GM12878 (cell line): ENCODE measurements around the gene MAP7. TPM values are rescaled to one million over a fixed set of nuclear protein-coding genes. Genes with fewer than 3 reads are reported as not detected.
A peak's percentile ranks its signal among the peaks of the same experiment; 100 is the strongest.

Experiments
- ATAC-seq: fragments of 200-7000 bp; cut with Tn5 transposase; 3 replicates; pipeline ENCODE4 v1.9.1; 2020; ENCODE audit warnings: mild to moderate bottlenecking, moderate library complexity
- Bru-seq: library from RNA; stranded (reverse); fragments of 400-500 nt; gene quantifications from one replicate; lab custom pipeline; 2021; lab: Mats Ljungman, UMichigan
- BruChase-seq, 2 experiments: library from RNA; stranded (reverse); fragments of 400-500 nt; gene quantifications; one replicate each; lab custom pipeline; 2021; lab: Mats Ljungman, UMichigan
- BruUV-seq: library from RNA; stranded (reverse); fragments of 400-500 nt; replicated peaks from 2 replicates; lab custom pipeline; 2021; lab: Mats Ljungman, UMichigan
- CTCF ChIA-PET: fragments of 300-600 bp; sonication (Branson Sonifier 250); formaldehyde crosslinking; extraction: SDS; loops from one replicate; lab custom pipeline; 2021; ENCODE audit warnings: inconsistent platforms; lab: Yijun Ruan, JAX
- POLR2A ChIA-PET: fragments of 350-600 bp; formaldehyde crosslinking; extraction: SDS; loops from one replicate; lab custom pipeline; 2021; ENCODE audit warnings: inconsistent platforms; lab: Charles Lee
- RAD21 ChIA-PET: fragments of 300-600 bp; sonication (Branson Sonifier 250); formaldehyde crosslinking; loops from one replicate; lab custom pipeline; 2023; ENCODE audit warnings: antibody characterized with exemption; ENCODE audit not compliant: unreplicated experiment; lab: Charles Lee
- SMC1A ChIA-PET: fragments of 300-600 bp; sonication (Branson Sonifier 250); formaldehyde crosslinking; loops from one replicate; lab custom pipeline; 2023; ENCODE audit not compliant: unreplicated experiment, uncharacterized antibody; lab: Charles Lee
- DNase-seq: peaks from one replicate; pipeline ENCODE4 v3.0.0-alpha.2; 2011; ENCODE audit warnings: low read depth, low spot score
- FAIRE-seq: peaks from 3 replicates; lab custom pipeline; 2011; peaks lifted over from hg19 to GRCh38; lab: Jason Lieb, UNC
- H2AFZ ChIP-seq: 2 replicates; pipeline ENCODE4 v1.6.0; 2011; ENCODE audit warnings: low read depth, low read length, control low read depth; ENCODE audit not compliant: control insufficient read depth
- H3K27ac ChIP-seq: 2 replicates; pipeline ENCODE4 v1.5.1; 2011; ENCODE audit warnings: control low read depth; ENCODE audit not compliant: control insufficient read depth, insufficient read depth
- H3K27me3 ChIP-seq, 2 experiments: replicated peaks in 1 of 2; 2 replicates each; pipeline versions ENCODE4 v1.6.0 to v1.6.1; 2011; ENCODE audit warnings: low read length in 1 of 2; ENCODE audit not compliant: control insufficient read depth in 2 of 2, insufficient read depth in 2 of 2
- H3K36me3 ChIP-seq, 2 experiments: 2 replicates each; pipeline ENCODE4 v1.5.1; 2011; ENCODE audit warnings: low read length in 1 of 2; ENCODE audit not compliant: control insufficient read depth in 2 of 2, insufficient read depth in 2 of 2
- H3K4me1 ChIP-seq: 2 replicates; pipeline ENCODE4 v1.6.1; 2011; ENCODE audit warnings: mild to moderate bottlenecking, low read length, moderate library complexity, mixed read lengths; ENCODE audit not compliant: control insufficient read depth, insufficient read depth
- H3K4me2 ChIP-seq: 2 replicates; pipeline ENCODE4 v1.6.0; 2011; ENCODE audit warnings: control low read depth; ENCODE audit not compliant: control insufficient read depth, insufficient read depth
- H3K4me3 ChIP-seq: fragments of 200-600 bp; sonication (generic); 2 replicates; pipeline ENCODE4 v1.5.1; 2016
- H3K79me2 ChIP-seq: 2 replicates; pipeline ENCODE4 v1.6.0; 2011; ENCODE audit warnings: low read length; ENCODE audit not compliant: control insufficient read depth, insufficient read depth
- H3K9ac ChIP-seq: 2 replicates; pipeline ENCODE4 v1.8.0; 2011; ENCODE audit warnings: low read length, control low read depth, mixed read lengths; ENCODE audit not compliant: control insufficient read depth, insufficient read depth
- H3K9me3 ChIP-seq: replicated peaks from 3 replicates; pipeline ENCODE4 v1.5.1; 2011; ENCODE audit warnings: mild to moderate bottlenecking, low read length; ENCODE audit not compliant: control insufficient read depth, insufficient read depth
- H4K20me1 ChIP-seq: 2 replicates; pipeline ENCODE4 v1.6.0; 2011; ENCODE audit not compliant: control insufficient read depth, insufficient read depth
- BACH1 ChIP-seq: fragments of 450-650 bp; IDR thresholded peaks from 2 replicates; pipeline ENCODE4 v1.6.1; 2017; ENCODE audit warnings: mild to moderate bottlenecking, borderline replicate concordance
- CBFB ChIP-seq: IDR thresholded peaks from 2 replicates; pipeline ENCODE4 v1.6.1; 2016; ENCODE audit warnings: antibody characterized with exemption, low read depth
- E4F1 ChIP-seq: fragments of 450-650 bp; IDR thresholded peaks from 2 replicates; pipeline ENCODE4 v1.6.1; 2018; ENCODE audit warnings: borderline replicate concordance, mild to moderate bottlenecking; ENCODE audit not compliant: partially characterized antibody
- GATAD2B ChIP-seq: fragments of 450-650 bp; conservative IDR thresholded peaks from 2 replicates; pipeline ENCODE4 v1.6.1; 2017; ENCODE audit warnings: low read depth, mild to moderate bottlenecking, moderate library complexity
- IKZF1 ChIP-seq: fragments of 450-650 bp; conservative IDR thresholded peaks from 2 replicates; pipeline ENCODE4 v1.6.1; 2017; ENCODE audit warnings: antibody characterized with exemption, mild to moderate bottlenecking
- MTA2 ChIP-seq: fragments of 450-650 bp; IDR thresholded peaks from 2 replicates; pipeline ENCODE4 v1.6.1; 2016; ENCODE audit warnings: low read depth, mild to moderate bottlenecking, moderate library complexity
- NFYA ChIP-seq: IDR thresholded peaks from 2 replicates; pipeline ENCODE4 v1.6.1; 2011; ENCODE audit warnings: low read depth, mild to moderate bottlenecking, low read length, improper control_type of control experiment, borderline replicate concordance
- RAD21 ChIP-seq: IDR thresholded peaks from 2 replicates; pipeline ENCODE4 v1.6.1; 2011; ENCODE audit warnings: mild to moderate bottlenecking, low read depth, low read length, moderate library complexity; ENCODE audit not compliant: insufficient read depth
- RAD51 ChIP-seq: fragments of 450-650 bp; IDR thresholded peaks from 2 replicates; pipeline ENCODE4 v1.6.1; 2016; ENCODE audit warnings: moderate library complexity, mild to moderate bottlenecking, inconsistent platforms
- RUNX3 ChIP-seq: IDR thresholded peaks from 2 replicates; pipeline ENCODE4 v1.6.1; 2012; ENCODE audit warnings: low read length, inconsistent platforms
- SIN3A ChIP-seq: IDR thresholded peaks from 2 replicates; pipeline ENCODE4 v1.6.1; 2012; ENCODE audit warnings: low read depth, low read length, improper control_type of control experiment
- SMARCA5 ChIP-seq: fragments of 450-650 bp; IDR thresholded peaks from 2 replicates; pipeline ENCODE4 v1.6.1; 2017; ENCODE audit warnings: mild to moderate bottlenecking
- SMC3 ChIP-seq: IDR thresholded peaks from 2 replicates; pipeline ENCODE4 v1.6.1; 2011; ENCODE audit warnings: low read length, improper control_type of control experiment, borderline replicate concordance
- TCF3 ChIP-seq: IDR thresholded peaks from 2 replicates; pipeline ENCODE4 v1.6.1; 2012; ENCODE audit warnings: low read depth, mild to moderate bottlenecking, low read length, borderline replicate concordance; ENCODE audit not compliant: insufficient read depth
- YY1 ChIP-seq: IDR thresholded peaks from 2 replicates; pipeline ENCODE4 v1.6.1; 2011; ENCODE audit warnings: low read depth, mild to moderate bottlenecking, low read length
- ZNF217 ChIP-seq: fragments of 450-650 bp; IDR thresholded peaks from 2 replicates; pipeline ENCODE4 v1.6.1; 2017; ENCODE audit warnings: antibody characterized with exemption, mild to moderate bottlenecking
- WGBS: methylation state at CpG from one replicate; pipeline ENCODE4 v1.1.6; 2016; ENCODE audit warnings: low lambda C conversion rate; ENCODE audit not compliant: insufficient replicate concordance, insufficient coverage; ENCODE audit errors: missing lambda C conversion rate; 5-methylcytosine and 5-hydroxymethylcytosine counted together
- in situ Hi-C: fragments of 300-500 bp; cut with MboI; formaldehyde crosslinking; loops from 9 replicates; pipeline ENCODE4 v1.14.3; 2018; ENCODE audit warnings: mixed read lengths
- intact Hi-C: fragments of 100-400 bp; cut with micrococcal nuclease; formaldehyde crosslinking; loops from one replicate; pipeline ENCODE4 v1.14.2; 2022; ENCODE audit not compliant: unreplicated experiment
- long read RNA-seq, 2 experiments: library from polyadenylated mRNA; unstranded; transcript quantifications; one replicate each; pipeline ENCODE4 v2.0.0, GENCODE V29; 2019 to 2020
- polyA minus RNA-seq, 3 experiments: library from RNA; depleted of rRNA, polyadenylated mRNA; stranded (reverse); fragments of >200 nt; gene quantifications; 2 replicates each; pipeline ENCODE4 v1.2.3, GENCODE V29; 2011
- polyA plus RNA-seq, 11 experiments: library from polyadenylated mRNA; depleted of rRNA in 4 of 11; unstranded in 6 of 11; stranded (reverse) in 5 of 11; fragments of >200 nt; fragmentation: Nextera tagmentation in 4 of 11; fragmentation: Illumina TruSeq in 1 of 11; extraction: Ambion mirVana in 4 of 11; extraction: Trizol in 1 of 11; gene quantifications; 1 replicate in 1 of 11; 2 replicates in 10 of 11; pipeline versions ENCODE4 v1.2.1 to v1.2.3, GENCODE V29; 2011 to 2016; ENCODE audit warnings: inconsistent platforms in 2 of 11, missing spikeins in 2 of 11, low read depth in 1 of 11
- total RNA-seq, 4 experiments: library from RNA; depleted of rRNA in 3 of 4; stranded (reverse); fragments of >200 nt in 3 of 4; fragmentation: Illumina TruSeq in 1 of 4; extraction: Trizol in 1 of 4; gene quantifications; 2 replicates each; pipeline versions ENCODE4 v1.2.1 to v1.2.3, GENCODE V29; 2013 to 2021

Gene MAP7
- total RNA-seq (2013; cell fraction: nucleolus; rRNA removed) = 0.25 TPM in 1 of 2 replicates, not detected in the other
- total RNA-seq (2014; rRNA removed) (0.05 and 0.17 TPM in 2 replicates), total RNA-seq (2014; rRNA removed; fragmentation: Illumina TruSeq; extraction: Trizol) (0.04 TPM in 1 of 2 replicates, not detected in the other), total RNA-seq (2021) (0.13 and 0.21 TPM in 2 replicates), polyA plus RNA-seq (2011; rRNA removed) (0.09 and 0.10 TPM in 2 replicates), polyA plus RNA-seq (2014; fragmentation: Illumina TruSeq; extraction: Trizol) (0.07 and 0.21 TPM in 2 replicates), polyA plus RNA-seq (2014; fragmentation: Nextera tagmentation; extraction: Ambion mirVana) (not detected), polyA plus RNA-seq (2014; rRNA removed) (0.01 and 0.04 TPM in 2 replicates), polyA plus RNA-seq (2016; fragmentation: Nextera tagmentation; extraction: Ambion mirVana) (under 1 TPM; 0.05 to 0.09 TPM), polyA minus RNA-seq (2011; rRNA and poly(A)+ RNA removed) (not detected in 2 replicates), Bru-seq, nascent RNA (percentile 26 among the genes with signal in this experiment), BruChase-seq, experiment 1, labeled RNA remaining after a 6-hour chase (percentile 45 among the genes with signal in this experiment), BruChase-seq, experiment 2, labeled RNA remaining after a 2-hour chase (percentile 43 among the genes with signal in this experiment)
- 0.16 TPM for polyA plus RNA-seq (2011; ENCODE audit: low read depth)
- 0.05 and 0.10 TPM in 2 replicates for polyA plus RNA-seq (2011; cell fraction: cytosol; rRNA removed)
- 0.07 and 0.15 TPM in 2 replicates for polyA plus RNA-seq (2011; cell fraction: nucleus; rRNA removed)
- polyA plus RNA-seq (2012) = 0.14 and 0.18 TPM in 2 replicates
- polyA minus RNA-seq (2011; cell fraction: cytosol; rRNA and poly(A)+ RNA removed) = 0.67 and 0.94 TPM in 2 replicates
- polyA minus RNA-seq (2011; cell fraction: nucleus; rRNA and poly(A)+ RNA removed) = 0.12 and 0.19 TPM in 2 replicates
- long read RNA-seq, experiment 1 = 0 reads
- long read RNA-seq, experiment 2, partial matches to known transcripts = 0 of 1 reads
- long read RNA-seq, experiment 2, other reads (novel, unspliced or antisense) = 1 of 1 reads

DNA sequence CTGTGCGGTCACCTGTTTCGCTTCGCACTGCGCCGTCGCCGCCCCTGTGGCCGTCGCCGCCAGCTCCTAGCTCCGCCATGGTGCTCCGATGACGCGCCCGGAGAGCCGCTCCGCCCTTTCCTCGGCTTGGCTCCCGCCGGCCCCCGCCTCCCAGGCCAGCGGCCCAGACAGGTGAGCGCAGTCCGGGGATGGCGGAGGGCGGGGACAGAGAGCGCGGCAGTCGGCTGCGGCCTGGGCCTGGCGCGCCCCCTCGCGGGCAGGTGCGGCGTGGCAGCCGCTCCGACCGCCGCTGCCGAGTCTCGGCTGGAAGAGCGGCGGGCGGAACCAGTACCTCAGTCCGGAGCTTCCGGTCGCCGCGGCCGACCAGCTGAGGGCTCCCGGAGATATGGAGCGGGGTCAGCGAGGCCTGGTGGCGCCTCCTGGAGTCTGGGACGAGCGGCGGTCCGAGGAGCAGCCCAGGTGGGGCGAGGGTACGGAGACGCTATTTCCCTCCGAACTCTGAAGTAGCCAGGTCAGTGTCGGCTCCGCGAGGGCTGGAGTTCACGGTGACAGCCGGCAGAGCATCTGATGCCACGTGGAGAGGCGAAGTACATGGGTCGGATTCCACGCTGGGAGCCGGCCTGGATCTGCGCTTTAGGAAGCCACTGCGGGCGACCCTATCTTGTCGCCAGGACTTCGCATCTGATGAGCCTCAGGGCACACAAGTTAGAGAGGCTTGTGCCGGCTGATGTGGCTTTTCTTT is at the start of gene MAP7:
Gene MAP7, minus strand, starts transcription at position 93 of the 742 bp plus-strand sequence. Its CDS starts 14 bp downstream, at position 79.
- Histone ChIP-seq H3K79me2 (no peaks in the 10 kb centered on the region), H3K27me3 (peaks cover 0 to 7% of the 10 kb centered on the region in 2 experiments; a peak in 3 of 4 replicates), H3K9ac (no peak within 1 kb of the TSS), H3K9me3 (no peaks in the 10 kb centered on the region), H4K20me1 (no peaks in the 10 kb centered on the region; the same call in 1 of the 2 replicates), H3K27ac (no peak within 1 kb of the TSS), H3K36me3 (peaks cover 0 to 3% of the 10 kb centered on the region in 2 experiments; a peak in 2 of 4 replicates), H3K4me1 (peaks cover 9% of the 10 kb centered on the region; the same call in 1 of the 2 replicates), H3K4me2 (peak within 1 kb of the TSS; percentile 70), H3K4me3 (peak within 1 kb of the TSS; percentile 70), H2AFZ (peak within 1 kb of the TSS; percentile 37; the same call in 1 of the 2 replicates)
- in situ Hi-C loops (no loop called here), intact Hi-C loops (no loop called here)
- POLR2A ChIA-PET = no interaction called here
- CTCF ChIA-PET = interaction anchor here (0.6 to 1.2 kb wide), 2 partner anchors 27 to 1305 kb away, joined by 3 read pairs; no protein-coding TSS in a partner anchor
- WGBS = under 1% methylated on average over 70 of the region's 79 CpGs
- FAIRE-seq (no peak), DNase-seq (no peak), ATAC-seq (peak; percentile 75)
- RAD21 ChIA-PET = no interaction called here
- BruUV-seq = no TSS peak
- SMC1A ChIA-PET = no interaction called here
- no peak for TF ChIP-seq CBFB
- TF ChIP-seq RAD51 = no peak
- TF ChIP-seq GATAD2B = peak; percentile 83
- TF ChIP-seq IKZF1 = peak; percentile 56
- TF ChIP-seq RAD21 = peak; percentile 37; the same call in 1 of the 2 replicates
- TF ChIP-seq ZNF217 = peak; percentile 84
- TF ChIP-seq NFYA = no peak
- no peak for TF ChIP-seq MTA2
- TF ChIP-seq SMARCA5 = peak; percentile 87
- peak; percentile 47; the same call in 1 of the 2 replicates for TF ChIP-seq BACH1
- TF ChIP-seq E4F1 = no peak
- TF ChIP-seq YY1 = peak; percentile 67
- peak; percentile 44; the same call in 1 of the 2 replicates for TF ChIP-seq RUNX3
- TF ChIP-seq TCF3 = 0 out of 2 replicates have a peak, but pooled peaks have one; percentile 29
- no peak for TF ChIP-seq SIN3A
- TF ChIP-seq SMC3 = peak; percentile 24; the same call in 1 of the 2 replicates
